HG03097 (cell line): ENCODE measurements around the gene SORT1.
"Not testable (repeated sequence)": the region's sequence is repeated elsewhere in the genome, so short reads cannot be mapped to it uniquely, and the experiment has no call there.

Source experiments
- ATAC-seq: cut with Tn5 transposase; IDR thresholded peaks from one replicate; pipeline ENCODE4 v1.9.1; 2021; ENCODE audit not compliant: unreplicated experiment, low FRiP score

The SORT1 gene

DNA sequence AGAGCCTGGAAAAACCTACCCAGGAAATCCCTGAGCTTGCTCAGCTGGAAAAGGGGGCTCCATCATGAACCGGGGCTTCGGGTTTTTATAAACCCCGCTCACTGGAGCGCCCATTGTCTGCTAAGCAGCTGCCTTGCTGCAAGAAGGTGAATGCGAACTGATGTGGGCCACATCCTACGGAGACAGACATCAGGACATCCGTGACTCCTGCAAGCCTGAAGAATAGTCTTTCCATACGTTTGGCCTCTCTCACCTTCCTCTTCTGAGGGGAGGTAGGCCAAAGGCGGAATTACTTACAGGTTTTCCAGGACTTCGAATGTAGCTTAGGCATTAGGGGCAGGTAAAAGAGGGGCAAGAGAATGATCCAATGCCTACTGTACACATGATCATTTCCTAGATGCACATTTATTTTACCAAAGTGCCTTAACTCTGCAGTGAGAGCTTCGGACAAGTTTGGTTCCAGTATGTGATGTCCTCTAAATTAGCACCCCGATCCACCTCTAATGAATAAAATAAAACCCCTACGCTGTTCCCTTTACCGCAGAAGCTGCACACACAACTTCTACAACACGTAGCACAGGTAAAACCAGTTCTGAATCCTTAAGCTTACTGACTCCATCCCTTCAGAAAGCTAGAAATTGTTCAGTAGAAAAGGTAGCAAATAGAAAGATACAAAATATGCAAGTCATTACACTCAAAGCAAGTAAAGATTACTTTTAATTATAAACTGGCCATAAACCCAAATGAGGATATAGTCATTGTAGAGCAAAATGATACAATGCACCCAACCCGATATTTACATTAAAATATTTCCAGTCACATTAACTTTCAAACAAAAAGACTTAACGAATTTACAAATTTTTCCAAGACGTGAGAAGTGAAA is 866 bp upstream of the SORT1 start:
- ATAC-seq, result no peak

DNA sequence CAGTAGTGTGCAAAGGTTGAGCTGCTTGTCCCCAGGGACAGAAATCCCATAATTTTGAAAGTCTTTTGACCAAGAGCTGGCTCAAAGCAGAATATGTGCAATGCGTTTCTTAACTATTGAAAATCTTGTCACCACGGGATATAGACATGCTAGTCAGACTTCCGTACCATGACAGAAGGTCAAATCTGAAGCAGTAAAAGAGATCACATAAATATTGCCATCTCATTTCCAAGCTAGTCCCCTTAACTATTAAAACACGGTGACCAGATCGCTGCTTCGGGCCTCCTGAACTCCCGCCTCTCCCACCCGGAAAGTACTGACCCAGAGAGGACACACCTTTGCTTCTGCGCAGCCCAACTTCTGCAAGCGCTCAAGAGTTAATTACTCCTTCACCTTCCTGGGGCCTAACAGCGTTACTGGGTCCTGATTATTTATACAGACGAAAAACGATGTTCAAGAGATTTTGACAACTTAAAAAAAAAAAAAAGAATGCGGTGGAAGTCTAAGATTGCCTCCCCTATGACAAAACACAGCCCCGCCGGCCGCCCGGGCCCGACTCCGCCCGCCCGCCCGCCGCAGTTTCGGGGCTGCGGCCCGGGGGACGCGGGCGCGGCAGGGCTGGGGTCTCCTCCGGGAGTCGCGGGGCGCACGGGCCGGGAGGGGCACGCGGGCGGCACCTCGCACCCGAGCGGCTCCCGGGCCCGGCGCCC is 692 bp downstream of the SORT1 start:
- ATAC-seq, result peak; percentile 11

DNA sequence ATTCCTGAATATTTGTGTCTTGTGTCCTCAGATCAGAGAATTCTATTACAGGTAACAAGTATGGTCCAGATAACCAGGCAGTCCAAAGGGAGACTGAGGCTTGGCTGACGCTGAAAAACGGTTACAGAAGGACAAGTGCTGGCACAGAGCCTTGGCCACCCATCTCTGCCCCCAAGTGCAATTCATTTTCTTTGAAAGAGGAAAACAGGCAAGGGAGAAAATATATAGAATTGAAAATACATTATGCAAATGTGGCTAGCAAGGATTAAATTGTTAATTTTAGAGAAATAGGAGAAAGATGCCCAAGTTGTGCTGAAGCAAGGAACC is 1.2 kb downstream of the SORT1 start:
- no peak for ATAC-seq

DNA sequence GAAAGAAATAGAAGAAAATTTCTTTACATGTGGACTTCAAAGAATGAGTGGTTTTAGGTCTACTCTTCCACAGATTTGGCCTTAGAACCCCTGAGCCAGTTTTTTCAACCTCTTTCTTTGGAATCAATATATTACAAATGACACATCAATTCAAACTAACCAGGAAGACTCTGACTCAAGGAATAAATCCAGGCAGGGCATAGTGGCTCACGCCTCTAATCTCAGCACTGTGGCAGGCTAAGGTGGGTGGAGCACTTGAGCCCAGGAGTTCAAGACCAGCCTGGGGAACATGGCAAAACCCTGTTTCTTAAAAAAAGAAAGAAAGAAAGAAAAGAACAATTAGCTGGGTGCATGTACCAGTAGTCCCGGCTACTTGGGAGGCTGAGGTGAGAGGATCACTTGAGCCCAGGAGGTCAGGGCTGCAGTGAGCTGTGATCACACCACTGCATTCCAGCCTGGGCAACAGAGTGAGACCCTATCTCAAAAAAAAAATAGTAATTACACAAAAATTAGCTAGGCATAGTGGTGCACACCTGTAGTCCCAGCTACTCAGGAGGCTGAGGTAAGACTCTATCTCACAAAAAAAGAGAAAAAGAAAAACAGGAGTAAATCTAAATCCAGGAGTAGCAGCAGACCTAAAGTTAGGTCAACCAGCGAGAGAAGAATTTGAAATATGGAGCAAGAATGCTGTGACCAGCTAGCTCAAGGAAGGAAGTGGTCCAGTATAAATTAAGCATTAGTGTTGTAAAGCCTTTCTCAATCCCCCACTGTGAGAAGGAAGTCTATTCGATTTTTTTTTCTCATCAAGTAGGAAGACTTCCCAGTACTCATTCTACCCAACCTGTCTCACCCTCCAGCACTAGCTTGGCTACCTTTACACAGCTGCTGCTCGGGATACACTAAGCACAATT is 1.9 kb downstream of the SORT1 start:
- ATAC-seq, result no peak

DNA sequence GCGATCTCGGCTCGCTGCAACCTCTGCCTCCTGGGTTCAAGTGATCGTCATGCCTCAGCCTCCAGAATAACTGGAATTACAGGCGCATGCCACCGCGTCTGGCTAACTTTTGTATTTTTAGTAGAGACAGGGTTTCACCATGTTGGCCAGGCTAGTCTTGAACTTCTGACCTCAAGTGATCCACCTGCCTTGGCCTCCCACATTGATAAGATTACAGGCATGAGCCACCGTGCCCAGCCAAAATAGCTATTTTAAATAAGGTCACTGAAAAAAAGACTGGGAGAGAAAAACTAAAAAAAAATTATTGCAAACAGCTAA is 2.5 kb downstream of the SORT1 start:
- ATAC-seq, result not testable (repeated sequence)

DNA sequence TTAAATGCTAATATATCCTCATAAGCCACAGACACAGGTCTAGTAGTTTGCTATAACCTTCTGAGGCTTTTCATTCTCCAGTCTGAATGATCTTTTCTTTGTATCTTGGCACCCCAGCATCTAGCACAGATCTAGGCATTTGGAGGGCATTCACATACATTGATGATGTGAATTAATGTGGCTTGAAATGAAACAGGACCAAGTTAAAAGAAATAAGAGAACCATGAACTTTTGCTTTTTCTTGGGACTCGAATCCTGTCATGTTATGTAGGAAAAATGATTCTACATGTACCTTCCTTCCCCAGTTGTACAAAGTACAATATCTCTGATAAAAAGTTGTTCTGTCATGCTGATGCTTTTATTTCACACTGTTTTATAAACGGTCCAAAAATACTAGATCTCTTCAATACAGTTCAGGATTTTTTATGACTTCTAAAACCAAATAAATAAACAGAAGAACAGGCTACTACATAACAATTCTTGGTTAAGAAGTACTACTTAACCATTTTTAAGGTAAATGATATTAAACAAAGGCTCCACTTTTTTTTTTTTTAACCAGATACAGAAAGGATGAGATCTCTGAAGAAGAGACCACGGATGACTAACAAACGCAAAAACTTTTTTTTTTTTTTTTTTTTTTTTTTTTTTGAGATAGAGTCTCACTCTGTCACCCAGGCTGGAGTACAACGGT is 3.0 kb downstream of the SORT1 start:
- no peak for ATAC-seq

DNA sequence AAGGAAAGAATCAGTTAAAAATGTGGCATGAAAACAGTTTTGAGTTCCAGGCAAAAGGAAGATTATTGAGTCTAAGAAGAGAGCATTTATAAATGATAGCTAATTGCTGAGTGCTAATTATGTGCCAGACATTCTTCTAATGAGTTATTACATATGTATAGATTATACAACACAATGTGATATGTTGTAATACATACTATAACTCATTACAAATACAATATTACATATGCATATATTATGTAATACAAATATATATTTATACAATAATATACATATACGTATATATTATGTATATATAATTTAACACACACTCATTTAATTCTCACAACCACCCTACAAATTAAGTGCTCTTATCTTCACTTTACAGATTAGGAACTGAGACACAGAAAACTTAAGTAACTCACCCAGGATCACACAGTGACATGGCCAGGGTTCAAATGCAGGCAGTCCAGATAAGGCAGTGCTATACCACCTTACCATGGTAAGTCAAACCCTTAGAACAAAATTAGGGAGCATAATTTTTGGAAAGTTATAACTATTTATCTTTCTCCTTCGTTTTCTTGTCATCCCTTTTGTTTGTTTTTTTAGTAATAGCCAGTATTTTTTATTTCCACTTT is 4.0 kb downstream of the SORT1 start:
- no peak for ATAC-seq

DNA sequence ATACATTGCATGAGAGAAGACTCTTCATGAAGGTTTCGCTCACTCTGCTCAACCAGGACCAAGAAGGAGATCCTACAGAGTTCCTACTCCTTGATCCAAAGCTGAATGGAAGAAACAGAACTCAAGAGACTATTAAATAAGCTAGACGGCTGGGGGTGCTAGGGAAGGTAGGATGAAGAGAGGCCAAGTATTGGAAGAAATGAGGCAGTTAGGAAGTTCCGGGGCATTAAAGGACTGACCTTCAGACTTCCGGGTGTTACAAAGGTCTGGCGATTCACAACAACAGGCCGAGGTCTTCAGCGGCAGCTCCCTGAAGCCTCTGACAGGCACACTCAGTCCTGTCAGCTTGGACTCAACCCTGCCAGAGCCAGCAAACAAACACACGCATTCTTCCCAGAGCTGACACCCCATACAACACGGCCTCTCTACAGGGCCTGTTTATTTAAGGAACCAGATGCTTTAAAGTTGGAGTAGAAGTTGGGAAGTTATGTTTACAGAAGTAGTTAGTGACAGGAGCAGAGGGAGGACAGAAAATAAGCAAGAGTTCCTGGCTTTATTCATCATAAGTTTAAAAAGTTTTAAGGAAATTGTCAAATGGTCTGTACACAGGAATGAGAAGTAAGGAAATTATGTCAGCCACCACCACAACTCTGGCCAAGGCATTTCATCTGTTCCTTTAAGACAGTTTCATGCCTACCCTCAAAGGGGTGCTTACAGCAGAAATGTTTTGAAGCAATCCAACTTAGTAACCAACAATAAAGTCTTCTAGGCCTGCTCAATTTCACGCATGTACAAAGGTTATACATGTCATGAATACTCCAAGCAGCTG is 4.7 kb downstream of the SORT1 start:
- ATAC-seq, result no peak

DNA sequence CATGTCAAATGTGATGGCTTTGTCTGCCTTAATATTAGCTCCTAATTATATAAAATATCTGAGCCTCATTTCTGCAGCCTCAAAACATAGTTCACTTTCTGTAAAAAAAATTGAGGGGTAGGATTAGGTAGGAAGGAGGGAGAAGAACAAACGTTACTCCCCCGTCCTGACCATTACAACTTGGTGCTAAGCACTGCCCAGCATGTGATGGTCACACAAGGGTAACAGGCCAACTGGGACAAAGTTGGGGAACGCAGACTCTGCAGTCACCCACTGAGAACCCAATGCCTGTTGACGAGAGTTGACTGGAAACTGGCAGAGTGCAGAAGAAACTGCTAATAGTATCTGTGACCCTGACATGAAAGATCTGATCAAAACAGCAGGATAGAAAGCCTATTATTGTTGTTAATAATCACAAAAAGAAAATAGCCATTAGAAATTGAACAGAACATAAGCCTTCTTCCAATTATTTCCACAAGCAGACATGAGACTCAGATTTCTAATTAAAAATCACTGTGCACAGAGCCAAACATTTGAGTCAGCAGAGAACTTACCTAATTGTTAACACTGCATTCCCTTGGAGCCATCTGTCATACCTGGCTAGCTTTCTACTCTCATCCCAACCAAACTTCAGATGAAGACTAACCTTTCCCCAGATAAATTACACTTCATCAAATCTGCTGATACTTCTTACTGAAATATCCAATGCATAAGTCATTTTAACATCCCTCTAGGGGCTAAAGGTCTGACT is 5.5 kb downstream of the SORT1 start:
- no peak for ATAC-seq

DNA sequence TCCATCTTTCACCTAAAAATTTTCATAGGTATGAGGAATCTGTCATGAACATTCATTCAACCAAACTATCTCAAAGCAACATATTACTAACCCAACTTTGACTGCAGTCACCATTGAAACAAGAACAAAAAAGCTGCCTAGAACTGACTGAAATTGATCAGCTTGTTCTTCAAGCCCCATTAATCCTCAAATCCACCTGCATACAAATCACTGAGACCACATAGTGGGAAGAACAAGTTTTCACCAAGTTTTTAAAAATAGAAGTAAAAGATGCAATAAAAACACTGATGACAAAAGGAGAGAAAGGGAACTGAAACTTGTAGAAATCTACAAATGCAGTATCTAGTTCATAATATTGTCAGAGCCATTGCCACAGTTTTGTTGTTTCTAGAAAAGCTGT is 6.1 kb downstream of the SORT1 start:
- ATAC-seq, result peak; percentile 47

DNA sequence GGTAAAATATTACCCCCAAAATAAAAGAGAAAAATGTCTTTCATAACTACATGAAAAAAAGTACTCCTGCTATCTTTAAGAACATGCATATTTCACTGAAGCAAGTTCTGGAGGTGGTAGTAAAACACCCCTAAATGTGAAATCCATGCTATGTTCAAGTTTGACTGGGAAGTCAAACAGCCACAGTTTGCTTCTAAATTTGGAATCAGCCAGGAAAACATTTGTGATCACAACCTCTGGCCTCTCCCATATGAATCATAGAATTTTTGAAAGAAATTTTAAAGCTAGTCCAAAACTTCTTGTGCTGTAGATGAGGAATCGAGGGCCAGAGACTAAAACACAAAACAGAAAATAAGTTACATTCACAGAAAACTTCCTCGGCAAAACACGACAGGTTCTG is 6.6 kb downstream of the SORT1 start:
- no peak for ATAC-seq

DNA sequence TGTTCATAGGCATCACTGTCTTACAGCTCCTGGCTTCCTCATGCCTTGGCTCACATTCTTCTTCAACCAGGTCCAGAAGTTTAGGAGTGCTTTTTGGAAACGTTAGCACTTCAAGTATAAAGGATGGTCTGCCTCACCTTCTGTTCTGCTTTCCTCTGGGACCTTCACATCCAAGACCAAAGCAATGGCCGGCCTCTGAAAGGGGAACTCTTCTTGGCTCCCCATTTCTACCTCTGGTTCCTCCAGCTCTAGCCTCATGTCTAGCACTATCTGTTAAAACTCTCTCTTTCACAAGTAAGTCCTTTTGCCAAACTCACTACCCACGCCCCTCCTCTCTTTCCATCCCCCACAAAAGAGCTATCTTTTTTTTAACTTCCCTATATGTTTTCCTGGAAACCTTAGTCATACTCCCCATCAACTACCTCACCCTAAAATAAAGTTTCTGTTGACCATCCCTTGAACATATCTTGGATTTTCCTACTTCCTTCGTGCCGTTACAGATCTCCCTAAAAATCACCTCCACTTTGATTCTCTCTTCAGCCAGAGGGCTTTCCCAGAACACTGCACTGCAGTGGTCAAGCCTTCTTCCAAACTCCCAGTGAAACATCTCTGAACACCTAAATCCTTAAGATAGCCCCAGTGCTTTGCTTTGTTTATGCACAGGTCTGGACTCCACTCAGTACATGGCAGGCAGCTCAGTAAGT is 7.9 kb downstream of the SORT1 start:
- no peak for ATAC-seq

DNA sequence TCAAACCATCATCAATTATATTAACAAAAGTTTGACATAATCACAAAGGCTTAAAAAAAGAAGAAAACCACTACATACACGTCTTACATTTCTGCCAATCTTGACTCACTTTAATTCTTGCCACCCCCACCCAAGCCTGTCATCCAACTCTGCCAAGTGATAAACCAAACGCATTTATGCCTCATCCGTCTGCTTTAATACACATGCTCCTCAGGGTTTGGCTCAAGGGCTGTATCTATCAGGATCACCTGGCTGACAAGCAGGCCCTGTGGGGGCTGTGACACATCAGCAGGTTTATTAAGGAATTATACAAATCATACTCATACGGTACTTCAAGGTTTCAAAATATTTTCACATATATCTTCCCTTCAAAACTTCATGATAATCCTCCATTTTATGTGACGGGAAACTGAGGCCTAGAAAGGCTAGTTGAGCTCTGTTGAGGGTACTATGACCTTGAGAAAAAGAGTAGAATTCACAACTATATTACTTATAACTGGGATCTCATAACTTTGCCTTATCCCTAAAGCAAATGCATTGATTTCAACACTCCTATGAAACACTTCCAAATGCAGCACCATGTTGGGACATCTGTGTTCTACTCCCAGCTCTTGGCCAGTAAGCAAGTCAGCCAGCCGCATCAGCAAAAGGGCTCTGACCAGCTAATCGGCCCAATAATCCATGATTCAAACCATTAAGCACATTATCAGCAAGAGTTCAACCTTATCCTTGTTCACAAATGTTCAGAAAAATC is 8.7 kb downstream of the SORT1 start:
- no peak for ATAC-seq

DNA sequence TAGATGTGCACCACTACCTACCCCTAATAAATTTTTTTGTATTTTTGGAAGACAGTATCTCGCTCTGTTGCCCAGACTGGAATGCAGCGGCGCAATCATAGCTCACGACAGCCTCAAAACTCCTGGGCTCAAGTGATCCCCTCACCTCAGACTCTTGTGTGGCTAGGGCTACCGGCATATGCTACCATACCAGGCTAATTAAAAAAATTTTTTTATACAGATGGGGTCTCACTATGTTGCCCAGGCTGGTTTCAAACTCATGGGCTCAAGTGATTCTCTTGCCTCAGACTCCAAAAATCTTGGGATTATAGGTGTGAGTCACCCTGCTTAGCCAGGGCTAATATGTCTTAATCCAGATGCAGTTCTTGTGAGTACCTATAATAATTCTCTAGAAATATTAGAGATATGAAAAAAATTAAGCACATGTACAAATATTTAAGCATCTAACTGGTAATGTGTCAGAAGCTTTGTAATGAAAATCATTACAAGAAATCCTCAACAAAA is 9.5 kb downstream of the SORT1 start:
- ATAC-seq, result no peak

DNA sequence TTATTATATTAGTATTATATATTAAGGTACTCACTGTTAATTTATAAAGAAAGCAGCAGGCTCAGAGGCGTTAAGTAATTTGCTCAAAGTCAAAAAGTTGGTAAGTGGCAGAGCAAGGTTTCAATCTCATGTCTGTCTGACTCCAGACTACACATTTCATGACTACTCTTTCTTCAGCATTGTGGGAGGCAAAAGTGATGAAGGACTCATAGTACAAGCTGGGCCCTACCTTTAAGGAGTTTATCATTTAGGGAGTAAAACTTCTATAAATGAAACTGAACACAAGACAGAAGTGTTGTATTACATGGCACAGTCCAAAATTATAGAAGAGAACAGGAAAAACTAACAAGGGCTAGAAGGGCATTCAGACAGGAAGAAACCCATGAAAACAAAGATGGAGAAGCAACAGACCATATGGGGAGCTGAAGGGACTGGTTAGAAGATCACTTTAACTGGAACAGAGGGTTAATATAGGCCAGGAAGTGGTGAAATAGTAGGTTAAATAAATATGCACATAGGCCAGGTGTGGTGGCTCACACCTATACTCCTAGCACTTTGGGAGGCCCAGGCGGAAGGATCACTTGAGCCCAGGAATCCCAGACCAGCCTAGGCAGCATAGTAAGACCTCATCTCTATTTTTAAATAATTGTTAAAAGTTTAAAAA is 11.5 kb downstream of the SORT1 start:
- no peak for ATAC-seq

DNA sequence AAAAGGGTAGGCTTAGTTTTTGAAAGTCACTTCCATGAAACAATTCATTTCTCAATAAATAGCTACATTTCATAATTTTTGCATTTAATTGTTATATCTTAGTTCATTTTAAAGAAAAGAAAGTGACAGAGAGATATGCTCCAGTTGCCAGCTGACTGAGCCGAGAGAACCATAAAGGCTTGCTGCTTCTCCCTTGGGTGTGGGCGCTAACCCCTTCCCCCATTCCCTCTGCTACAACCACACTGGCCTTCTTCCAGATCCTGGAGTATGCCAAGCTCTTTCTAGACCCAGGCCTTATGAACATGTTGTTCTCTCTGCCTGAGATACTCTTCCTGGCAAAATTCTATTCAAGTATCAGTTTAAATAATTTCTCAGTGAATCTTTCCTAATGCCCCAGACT is 12.3 kb downstream of the SORT1 start:
- ATAC-seq, result no peak

DNA sequence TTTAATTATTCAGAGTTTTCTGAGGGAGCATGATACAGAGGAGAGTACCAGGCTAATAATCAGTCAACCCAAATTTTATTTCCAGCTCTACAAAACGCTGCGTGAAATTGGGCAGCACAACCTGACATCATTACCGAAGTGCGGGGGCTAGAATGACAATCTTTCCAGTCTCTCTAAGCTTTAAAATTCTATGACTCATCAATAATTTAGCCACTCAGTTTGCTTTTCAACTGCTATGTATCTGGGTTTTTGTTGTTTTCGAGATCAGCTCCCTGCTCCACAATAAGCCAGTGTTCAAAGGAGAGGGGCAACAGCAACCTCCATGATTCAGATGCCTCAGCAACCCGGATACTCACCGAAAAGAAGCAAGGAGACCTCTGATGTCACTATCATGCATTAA is 13.9 kb downstream of the SORT1 start:
- ATAC-seq, result no peak
